Measurements from ENCODE around the gene ZNF474. TPM values are rescaled to one million over a fixed set of nuclear protein-coding genes. Genes with fewer than 3 reads are reported as not detected.

The ZNF474 gene
- 0.07 to 0.22 TPM (median 0.21 TPM) in 5 replicates for total RNA-seq (2022; extraction: Qiagen RNA extraction)

GRCh38 chr5:122129306-122129705 is at the start of gene ZNF474:
TSS of gene ZNF474 (plus strand) at chr5:122129546. CDS start at chr5:122151991, 22,445 bp downstream.

Other genes starting within 250 kb of the ZNF474 start
- gene SRFBP1, start 167.6 kb upstream of the ZNF474 start, total RNA-seq (2022; extraction: Qiagen RNA extraction) = 8.9 to 12.3 TPM (median 9.3 TPM) in 5 replicates
- gene LOX, start 51.3 kb upstream of the ZNF474 start, total RNA-seq (2022; extraction: Qiagen RNA extraction) = 1.3 to 2.0 TPM (median 1.8 TPM) in 5 replicates
- gene SNCAIP, start 182.7 kb downstream of the ZNF474 start, total RNA-seq (2022; extraction: Qiagen RNA extraction) = 0.03 to 0.21 TPM (median 0.05 TPM) in 5 replicates